RWPE2 (cell line): Measurements from ENCODE around the gene CTSC.

Source experiments
- ATAC-seq: fragments of 200-7000 bp; cut with Tn5 transposase; 3 replicates; pipeline ENCODE4 v1.9.1; 2021; ENCODE audit warnings: low read depth
- DNase-seq: peaks from one replicate; pipeline ENCODE4 v3.0.0-alpha.2; 2020; ENCODE audit warnings: low spot score
- H3K27ac ChIP-seq: fragments of 450-650 bp; 2 replicates; pipeline ENCODE4 v1.5.1; 2017; ENCODE audit warnings: mild to moderate bottlenecking; ENCODE audit not compliant: poor library complexity, severe bottlenecking
- H3K27me3 ChIP-seq: fragments of 250-450 bp; sonication (Bioruptor Pico); 2 replicates; pipeline ENCODE4 v1.5.1; 2021; ENCODE audit warnings: mild to moderate bottlenecking, moderate library complexity; ENCODE audit not compliant: insufficient read depth, poor library complexity, severe bottlenecking
- H3K36me3 ChIP-seq: fragments of 250-450 bp; sonication (Bioruptor Pico); 2 replicates; pipeline ENCODE4 v1.5.1; 2020; ENCODE audit warnings: low read depth, mild to moderate bottlenecking, moderate library complexity
- H3K4me1 ChIP-seq: fragments of 250-450 bp; sonication (Bioruptor Pico); 2 replicates; pipeline ENCODE4 v1.5.1; 2021; ENCODE audit warnings: mild to moderate bottlenecking, moderate library complexity; ENCODE audit not compliant: insufficient read depth, poor library complexity, severe bottlenecking
- H3K4me3 ChIP-seq: fragments of 250-450 bp; sonication (Bioruptor Pico); 2 replicates; pipeline ENCODE4 v1.5.1; 2021; ENCODE audit warnings: mild to moderate bottlenecking, moderate library complexity; ENCODE audit not compliant: severe bottlenecking
- H3K9me3 ChIP-seq: fragments of 250-450 bp; sonication (Bioruptor Pico); 2 replicates; pipeline ENCODE4 v1.5.1; 2021; ENCODE audit warnings: mild to moderate bottlenecking, moderate library complexity; ENCODE audit not compliant: severe bottlenecking
- TF ChIP-seq, protein P1 (sequence below): fragments of 450-650 bp; IDR thresholded peaks from one replicate; pipeline ENCODE4 v1.5.1; 2017; ENCODE audit warnings: mild to moderate bottlenecking, moderate library complexity; ENCODE audit not compliant: poor library complexity, severe bottlenecking

Gene CTSC

DNA sequence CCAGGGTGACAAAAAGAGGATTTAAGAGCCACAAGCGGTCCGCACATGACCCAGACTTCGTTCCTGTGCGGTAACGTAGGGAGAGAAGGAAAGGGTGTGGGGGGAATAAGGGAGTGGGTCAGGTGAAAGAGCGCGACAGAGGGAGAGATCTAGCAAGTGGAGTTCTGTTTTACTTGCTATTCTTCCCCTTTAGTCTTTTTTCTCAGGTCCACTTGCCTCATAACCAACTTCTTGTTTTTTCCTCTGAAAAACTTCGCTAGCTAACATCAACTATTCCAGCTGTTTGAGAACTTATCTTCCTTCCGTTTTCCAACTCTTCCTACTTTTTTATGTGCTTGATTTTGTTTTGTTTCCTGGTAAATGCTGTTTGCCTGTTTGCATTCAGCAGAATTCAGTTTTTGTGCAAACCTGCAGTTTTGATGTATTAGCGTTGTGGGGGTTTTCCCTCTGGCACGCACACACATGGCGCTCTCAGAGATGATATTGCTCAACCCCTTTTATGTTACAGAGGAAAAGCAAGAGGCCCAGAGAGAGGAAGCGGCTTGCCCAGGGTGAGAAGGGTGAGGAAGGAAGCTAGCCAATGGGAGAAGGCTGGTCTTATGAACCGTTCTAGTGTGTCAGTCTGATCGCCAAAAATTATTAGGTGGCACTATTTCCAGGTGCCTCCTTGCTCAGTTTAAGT lies 592 bp upstream of the CTSC start:
- peaks cover 29% of the 10 kb centered on the region for H3K36me3 ChIP-seq
- H3K9me3 ChIP-seq, result no peaks in the 10 kb centered on the region
- ATAC-seq (peak; percentile 61), DNase-seq (peak; percentile 47)
- TF ChIP-seq, protein P1, sequence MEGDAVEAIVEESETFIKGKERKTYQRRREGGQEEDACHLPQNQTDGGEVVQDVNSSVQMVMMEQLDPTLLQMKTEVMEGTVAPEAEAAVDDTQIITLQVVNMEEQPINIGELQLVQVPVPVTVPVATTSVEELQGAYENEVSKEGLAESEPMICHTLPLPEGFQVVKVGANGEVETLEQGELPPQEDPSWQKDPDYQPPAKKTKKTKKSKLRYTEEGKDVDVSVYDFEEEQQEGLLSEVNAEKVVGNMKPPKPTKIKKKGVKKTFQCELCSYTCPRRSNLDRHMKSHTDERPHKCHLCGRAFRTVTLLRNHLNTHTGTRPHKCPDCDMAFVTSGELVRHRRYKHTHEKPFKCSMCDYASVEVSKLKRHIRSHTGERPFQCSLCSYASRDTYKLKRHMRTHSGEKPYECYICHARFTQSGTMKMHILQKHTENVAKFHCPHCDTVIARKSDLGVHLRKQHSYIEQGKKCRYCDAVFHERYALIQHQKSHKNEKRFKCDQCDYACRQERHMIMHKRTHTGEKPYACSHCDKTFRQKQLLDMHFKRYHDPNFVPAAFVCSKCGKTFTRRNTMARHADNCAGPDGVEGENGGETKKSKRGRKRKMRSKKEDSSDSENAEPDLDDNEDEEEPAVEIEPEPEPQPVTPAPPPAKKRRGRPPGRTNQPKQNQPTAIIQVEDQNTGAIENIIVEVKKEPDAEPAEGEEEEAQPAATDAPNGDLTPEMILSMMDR, result no peak
- peak overlapping the region; percentile 90 for H3K4me3 ChIP-seq
- H3K27me3 ChIP-seq, result no peaks in the 10 kb centered on the region
- H3K27ac ChIP-seq, result peak overlapping the region; percentile 58
- H3K4me1 ChIP-seq, result peaks cover 33% of the 10 kb centered on the region

DNA sequence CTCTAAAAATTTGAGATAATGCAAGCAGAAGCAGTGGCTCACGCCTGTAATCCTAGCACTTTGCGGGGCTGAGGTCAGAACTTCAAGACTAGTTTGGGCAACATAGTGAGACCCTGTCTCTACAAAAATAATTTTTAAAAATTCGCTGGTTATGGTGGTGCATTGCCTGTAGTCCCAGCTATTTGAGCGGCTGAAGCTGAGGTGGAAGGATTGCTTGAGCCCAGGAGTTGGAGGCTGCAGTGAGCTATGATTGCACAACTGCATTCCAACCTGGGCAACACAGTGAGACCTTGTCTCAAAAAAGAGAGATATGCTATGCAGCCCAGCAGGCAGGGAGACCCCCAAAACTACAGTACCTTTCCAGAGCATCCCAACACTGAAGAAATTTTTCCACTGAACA lies 2.3 kb downstream of the CTSC start:
- peaks cover 57% of the 10 kb centered on the region for H3K36me3 ChIP-seq
- H3K9me3 ChIP-seq, result no peaks in the 10 kb centered on the region
- TF ChIP-seq, protein P1, result no peak
- H3K4me1 ChIP-seq, result peaks cover 48% of the 10 kb centered on the region
- peak overlapping the region; percentile 90 for H3K4me3 ChIP-seq
- H3K27ac ChIP-seq, result peak overlapping the region; percentile 58
- DNase-seq (no peak), ATAC-seq (no peak)
- no peaks in the 10 kb centered on the region for H3K27me3 ChIP-seq

- Histone ChIP-seq H3K36me3 (peaks cover 71% of the 10 kb centered on the region), H3K4me1 (peaks cover 48% of the 10 kb centered on the region), H3K27ac (no peak overlapping the region), H3K9me3 (no peaks in the 10 kb centered on the region), H3K4me3 (no peak overlapping the region), H3K27me3 (no peaks in the 10 kb centered on the region)
- TF ChIP-seq, protein P1, result no peak
- no peak for ATAC-seq
- no peak for DNase-seq
These were observed 3.7 kb downstream of the CTSC start for GRCh38 chr11:88333862-88334261.

- H3K27me3 ChIP-seq, result no peaks in the 10 kb centered on the region
- no peak overlapping the region for H3K27ac ChIP-seq
- H3K4me1 ChIP-seq, result peaks cover 43% of the 10 kb centered on the region
- no peak overlapping the region for H3K4me3 ChIP-seq
- ATAC-seq, result no peak
- TF ChIP-seq, protein P1, result no peak
- H3K9me3 ChIP-seq, result no peaks in the 10 kb centered on the region
- no peak for DNase-seq
- H3K36me3 ChIP-seq, result peaks cover 81% of the 10 kb centered on the region
These were observed 4.7 kb downstream of the CTSC start for GRCh38 chr11:88332851-88333250.

DNA sequence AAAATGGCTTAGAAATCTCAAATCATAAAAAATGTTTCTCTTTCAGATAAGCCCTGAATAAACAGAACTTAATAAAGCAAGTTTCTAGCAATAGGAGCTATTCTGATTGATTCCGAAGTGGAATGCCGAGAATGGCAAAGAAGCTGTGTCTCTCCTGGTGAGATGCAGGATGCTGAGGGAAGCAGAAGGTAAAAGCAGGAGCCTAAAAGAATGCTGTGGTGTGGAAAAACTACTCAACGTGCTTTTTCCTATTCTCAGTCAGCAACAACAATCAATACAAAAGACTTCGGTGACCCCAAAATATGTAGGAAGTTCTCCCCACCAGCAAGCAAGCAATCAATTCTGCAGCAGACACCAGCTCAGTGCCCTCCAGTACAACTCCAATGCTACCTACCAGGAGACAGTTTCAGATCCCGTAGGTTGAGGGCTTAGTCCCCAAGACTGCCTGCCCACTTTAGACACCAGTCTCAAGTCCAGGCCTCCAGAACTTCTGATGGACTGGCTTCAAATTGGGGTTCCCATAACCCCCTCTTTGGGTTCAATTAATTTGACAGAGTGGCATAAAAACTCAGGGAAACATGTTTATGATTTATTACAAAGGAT lies 6.6 kb downstream of the CTSC start:
- Histone ChIP-seq H3K27me3 (no peaks in the 10 kb centered on the region), H3K4me1 (peaks cover 48% of the 10 kb centered on the region), H3K9me3 (no peaks in the 10 kb centered on the region), H3K36me3 (peaks cover 100% of the 10 kb centered on the region), H3K27ac (no peak overlapping the region), H3K4me3 (no peak overlapping the region)
- DNase-seq (no peak), ATAC-seq (no peak)
- TF ChIP-seq, protein P1, result no peak
